Measurements from ENCODE around the gene DEDD2.

DEDD2 gene

DNA sequence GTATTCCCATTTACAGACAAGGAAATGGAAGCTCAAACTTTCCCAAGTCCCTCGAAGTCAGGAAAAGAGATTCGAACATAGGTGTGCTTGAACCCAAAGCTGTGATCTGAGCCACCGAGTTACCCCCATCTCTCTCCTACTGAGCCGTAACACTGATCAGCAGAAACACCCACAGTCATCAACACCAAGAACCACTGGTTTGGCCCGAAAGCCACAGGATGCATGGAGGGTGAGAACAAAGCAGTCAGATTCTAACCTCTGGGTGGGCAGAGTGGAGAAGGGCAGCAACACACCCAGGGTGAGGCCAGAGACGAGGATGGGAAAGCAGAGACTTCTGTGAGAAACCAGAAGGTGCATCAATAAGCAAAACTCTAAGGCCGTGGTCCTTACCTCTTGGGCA, 57.5 kb downstream of the DEDD2 start:
- Mint-ChIP-seq H3K4me3 (no peak overlapping the region), H3K27me3 (ENCODE audit: low read depth, poor library complexity) (peaks cover 44% of the 10 kb centered on the region), H3K36me3 (ENCODE audit: low read depth) (no peaks in the 10 kb centered on the region), H3K9me3 (no peaks in the 10 kb centered on the region), H3K27ac (no peak overlapping the region), H3K4me1 (peaks cover 39% of the 10 kb centered on the region)
- TF ChIP-seq, protein P1, sequence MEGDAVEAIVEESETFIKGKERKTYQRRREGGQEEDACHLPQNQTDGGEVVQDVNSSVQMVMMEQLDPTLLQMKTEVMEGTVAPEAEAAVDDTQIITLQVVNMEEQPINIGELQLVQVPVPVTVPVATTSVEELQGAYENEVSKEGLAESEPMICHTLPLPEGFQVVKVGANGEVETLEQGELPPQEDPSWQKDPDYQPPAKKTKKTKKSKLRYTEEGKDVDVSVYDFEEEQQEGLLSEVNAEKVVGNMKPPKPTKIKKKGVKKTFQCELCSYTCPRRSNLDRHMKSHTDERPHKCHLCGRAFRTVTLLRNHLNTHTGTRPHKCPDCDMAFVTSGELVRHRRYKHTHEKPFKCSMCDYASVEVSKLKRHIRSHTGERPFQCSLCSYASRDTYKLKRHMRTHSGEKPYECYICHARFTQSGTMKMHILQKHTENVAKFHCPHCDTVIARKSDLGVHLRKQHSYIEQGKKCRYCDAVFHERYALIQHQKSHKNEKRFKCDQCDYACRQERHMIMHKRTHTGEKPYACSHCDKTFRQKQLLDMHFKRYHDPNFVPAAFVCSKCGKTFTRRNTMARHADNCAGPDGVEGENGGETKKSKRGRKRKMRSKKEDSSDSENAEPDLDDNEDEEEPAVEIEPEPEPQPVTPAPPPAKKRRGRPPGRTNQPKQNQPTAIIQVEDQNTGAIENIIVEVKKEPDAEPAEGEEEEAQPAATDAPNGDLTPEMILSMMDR (IDR thresholded peaks at IDR 0.05) = no peak
- DNase-seq = no peak

DNA sequence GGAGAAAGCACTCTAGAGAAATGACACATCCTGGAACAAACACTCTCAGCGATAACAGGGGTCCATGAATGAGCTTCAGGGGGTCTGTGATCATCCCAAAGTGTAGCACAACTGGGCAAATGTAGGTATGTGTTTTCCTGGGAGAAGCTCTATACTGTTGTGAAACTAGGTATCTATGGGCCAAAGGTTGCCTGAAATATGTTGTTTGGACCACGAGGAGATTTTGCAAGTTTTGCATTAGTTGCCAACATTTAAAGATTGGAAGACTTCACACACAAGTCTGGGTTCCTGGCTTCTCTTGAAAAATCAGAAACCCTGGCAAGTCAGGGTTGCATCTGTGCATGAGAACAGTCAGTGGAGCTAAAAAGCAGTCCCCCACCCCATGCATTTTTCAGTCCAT, 58.6 kb downstream of the DEDD2 start:
- DNase-seq = no peak
- peaks cover 48% of the 10 kb centered on the region for H3K4me1 Mint-ChIP-seq
- no peak overlapping the region for H3K4me3 Mint-ChIP-seq
- no peaks in the 10 kb centered on the region for H3K36me3 Mint-ChIP-seq (ENCODE audit: low read depth)
- TF ChIP-seq, protein P1 (IDR thresholded peaks at IDR 0.05) = no peak
- H3K27ac Mint-ChIP-seq = no peak overlapping the region
- H3K27me3 Mint-ChIP-seq (ENCODE audit: low read depth, poor library complexity) = peaks cover 47% of the 10 kb centered on the region
- no peaks in the 10 kb centered on the region for H3K9me3 Mint-ChIP-seq

DNA sequence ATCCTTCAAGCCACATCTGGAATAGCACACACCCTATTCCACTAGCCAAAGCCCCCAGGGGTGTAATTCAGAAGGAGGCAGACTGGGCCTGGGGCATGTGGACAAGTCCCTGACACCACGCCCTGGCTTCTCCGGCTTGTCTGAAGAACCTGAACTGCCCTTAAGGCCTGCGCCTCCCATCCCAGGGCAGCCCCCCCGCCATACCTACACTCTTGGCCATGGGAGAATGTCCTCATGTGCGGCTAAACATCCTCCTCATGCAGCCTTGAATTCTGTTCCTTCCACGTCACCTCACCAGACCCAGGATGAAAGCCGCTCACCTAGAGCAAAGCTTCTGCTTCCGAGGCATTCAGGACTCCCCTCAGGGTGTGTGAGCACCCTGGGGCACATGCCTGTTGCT, 60.9 kb downstream of the DEDD2 start:
- TF ChIP-seq, protein P1 (IDR thresholded peaks at IDR 0.05) = no peak
- Mint-ChIP-seq H3K4me1 (peaks cover 71% of the 10 kb centered on the region), H3K36me3 (ENCODE audit: low read depth) (no peaks in the 10 kb centered on the region), H3K27ac (no peak overlapping the region), H3K4me3 (no peak overlapping the region), H3K9me3 (no peaks in the 10 kb centered on the region), H3K27me3 (ENCODE audit: low read depth, poor library complexity) (peaks cover 42% of the 10 kb centered on the region)
- DNase-seq = no peak

DNA sequence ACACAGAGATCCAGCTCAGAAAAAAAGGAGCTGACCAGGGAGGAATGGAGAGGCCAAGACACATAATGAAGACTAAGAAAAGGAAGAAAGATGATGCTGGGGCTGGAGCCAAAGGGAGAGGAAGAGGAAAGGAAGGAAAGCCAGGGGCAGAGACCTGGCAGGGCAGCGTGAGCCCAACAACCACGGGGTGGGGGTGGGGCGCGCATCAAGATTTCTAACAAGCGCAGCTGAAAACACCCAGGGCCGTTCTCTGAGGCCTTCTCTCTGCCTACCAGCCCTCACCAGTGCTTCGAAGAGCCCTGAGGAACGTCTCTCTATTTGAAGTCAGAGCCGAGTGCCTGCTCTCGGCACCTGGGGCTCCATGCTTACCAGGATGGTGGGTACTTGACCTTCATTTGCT, 61.7 kb downstream of the DEDD2 start:
- H3K27me3 Mint-ChIP-seq (ENCODE audit: low read depth, poor library complexity) = peaks cover 42% of the 10 kb centered on the region
- H3K4me1 Mint-ChIP-seq = peaks cover 66% of the 10 kb centered on the region
- no peak overlapping the region for H3K27ac Mint-ChIP-seq
- H3K36me3 Mint-ChIP-seq (ENCODE audit: low read depth) = no peaks in the 10 kb centered on the region
- DNase-seq = no peak
- H3K9me3 Mint-ChIP-seq = no peaks in the 10 kb centered on the region
- H3K4me3 Mint-ChIP-seq = peak overlapping the region; percentile 26
- TF ChIP-seq, protein P1 (IDR thresholded peaks at IDR 0.05) = no peak

DNA sequence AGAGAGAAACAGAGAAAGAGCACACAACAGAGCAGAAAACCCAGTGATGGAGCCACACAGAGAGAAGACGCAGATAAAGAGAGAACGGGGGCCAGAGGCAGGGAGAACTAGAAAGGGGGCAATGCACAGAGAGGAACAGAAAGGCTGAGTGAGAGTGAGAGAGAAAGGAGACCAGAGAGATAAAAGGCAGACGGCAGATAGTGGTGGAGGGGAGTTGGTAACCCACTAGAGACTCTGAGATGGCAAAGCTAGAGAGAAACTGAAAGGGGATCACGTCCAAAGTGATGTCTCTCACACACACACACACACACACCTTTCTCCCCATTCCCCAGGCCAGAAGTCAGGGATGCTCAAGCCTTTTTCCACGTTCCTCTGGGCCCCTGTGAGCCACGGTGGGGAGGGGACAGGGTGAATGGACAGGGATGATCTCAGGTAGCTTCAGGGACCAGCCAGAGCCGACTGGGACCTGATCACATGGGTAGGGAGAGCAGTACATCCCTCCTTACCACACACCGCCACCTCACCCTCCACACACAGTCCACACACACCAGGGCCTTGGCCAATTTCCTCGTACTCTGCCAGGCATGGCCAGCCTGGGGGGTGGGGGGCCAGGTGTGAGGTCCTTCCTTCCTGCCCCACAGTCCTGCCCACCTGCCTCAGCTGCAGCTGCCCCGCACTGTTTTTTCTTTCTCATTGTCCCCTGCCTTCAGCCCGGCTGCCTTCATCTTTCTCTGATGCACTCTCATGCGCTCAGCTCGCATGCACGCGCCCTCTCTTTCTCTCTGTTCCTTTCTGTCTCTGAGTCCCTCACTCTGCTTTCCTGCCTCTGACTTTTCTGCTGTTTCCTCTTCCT, 62.8 kb downstream of the DEDD2 start:
- no peaks in the 10 kb centered on the region for H3K9me3 Mint-ChIP-seq
- no peak for DNase-seq
- TF ChIP-seq, protein P1 (IDR thresholded peaks at IDR 0.05) = no peak
- H3K27ac Mint-ChIP-seq = peak overlapping the region; percentile 58
- peaks cover 68% of the 10 kb centered on the region for H3K4me1 Mint-ChIP-seq
- H3K27me3 Mint-ChIP-seq (ENCODE audit: low read depth, poor library complexity) = peaks cover 36% of the 10 kb centered on the region
- H3K36me3 Mint-ChIP-seq (ENCODE audit: low read depth) = no peaks in the 10 kb centered on the region
- H3K4me3 Mint-ChIP-seq = peak overlapping the region; percentile 67

Measured in nephron progenitor cell (in vitro differentiated cells).